Psoas muscle (tissue), 8 donors: ENCODE measurements around the gene PLCD4. TPM values are rescaled to one million over a fixed set of nuclear protein-coding genes. Genes with fewer than 3 reads are reported as not detected.

ENCODE experiments used
- ATAC-seq, 4 donors: fragments of 200-7000 bp; cut with Tn5 transposase; one replicate each; pipeline ENCODE4 v1.9.1; 2020; ENCODE audit warnings: moderate library complexity in 3 of 4, mild to moderate bottlenecking in 2 of 4
- DNase-seq, 2 donors: peaks; one replicate each; pipeline ENCODE4 v3.0.0-alpha.2; 2020
- H3K27ac ChIP-seq: fragments of 200-600 bp; one replicate; pipeline ENCODE4 v1.8.0; 2022
- H3K27me3 ChIP-seq, 3 donors: fragments of 200-600 bp in 1 of 3; one replicate each; pipeline versions ENCODE4 v1.6.1 to v1.8.0; 2013 to 2022; ENCODE audit warnings: low read length in 2 of 3, mild to moderate bottlenecking in 2 of 3, moderate library complexity in 1 of 3; ENCODE audit not compliant: insufficient read depth in 3 of 3
- H3K36me3 ChIP-seq, 2 donors: fragments of 200-600 bp in 1 of 2; one replicate each; pipeline versions ENCODE4 v1.6.1 to v1.8.0; 2013 to 2022; ENCODE audit warnings: low read depth in 1 of 2, mild to moderate bottlenecking in 1 of 2, moderate library complexity in 1 of 2; ENCODE audit not compliant: insufficient read depth in 1 of 2
- H3K4me1 ChIP-seq: fragments of 200-600 bp; one replicate; pipeline ENCODE4 v1.8.0; 2022
- H3K4me3 ChIP-seq: fragments of 200-600 bp; one replicate; pipeline ENCODE4 v1.8.0; 2022; ENCODE audit warnings: mild to moderate bottlenecking
- H3K9me3 ChIP-seq: fragments of 200-600 bp; one replicate; pipeline ENCODE4 v1.8.0; 2022
- WGBS, 3 donors: extraction: QIAGEN DNeasy Blood & Tissue Kit; methylation state at CpG; one replicate each; pipeline versions ENCODE4 v1.1.6 to v1.1.7; 2013; 5-methylcytosine and 5-hydroxymethylcytosine counted together
- intact Hi-C, 2 donors: fragments of 100-400 bp; cut with DNase I; formaldehyde crosslinking; loops; one replicate each; pipeline versions ENCODE4 v1.11.0 to v1.14.2; 2022
- polyA plus RNA-seq, 3 donors: library from polyadenylated mRNA; stranded (reverse); fragments of 200-250 nt; gene quantifications; one replicate each; pipeline ENCODE4 v1.2.3, GENCODE V29; 2013
- total RNA-seq, 4 donors: library from RNA; stranded (reverse); fragmentation: NEBNext Ultra II Directional in 2 of 4; extraction: Animal tissue kit (Norgen Biotek cat#: 25700) in 2 of 4; gene quantifications; one replicate each; pipeline versions ENCODE4 v1.2.1 to v1.2.4, GENCODE V29; 2021 to 2023
- TF ChIP-seq, protein P1 (sequence below): fragments of 200-600 bp; IDR thresholded peaks from one replicate; pipeline ENCODE4 v1.8.0; 2022; ENCODE audit warnings: antibody characterized with exemption
- donor health status: healthy with polysubstance abuse.
- donor health status: DM: no; HTN: no; CAD: no; lungs with moderate emphysema.
- donor health status: Bipolar disorder and iron deficiency.
- donor health status: healthy.
- donor health status: DM: yes; HTN: yes; CAD: no.
- donor health status: DM: no; HTN: no; CAD: no.
- donor health status: DM: no; HTN: no; CAD: no.
- donor health status: DM: yes; HTN: yes; CAD: no.

The PLCD4 gene
- total and polyA plus RNA-seq, 7 donors = 1.4 to 85.2 (median 38.0) TPM

DNA sequence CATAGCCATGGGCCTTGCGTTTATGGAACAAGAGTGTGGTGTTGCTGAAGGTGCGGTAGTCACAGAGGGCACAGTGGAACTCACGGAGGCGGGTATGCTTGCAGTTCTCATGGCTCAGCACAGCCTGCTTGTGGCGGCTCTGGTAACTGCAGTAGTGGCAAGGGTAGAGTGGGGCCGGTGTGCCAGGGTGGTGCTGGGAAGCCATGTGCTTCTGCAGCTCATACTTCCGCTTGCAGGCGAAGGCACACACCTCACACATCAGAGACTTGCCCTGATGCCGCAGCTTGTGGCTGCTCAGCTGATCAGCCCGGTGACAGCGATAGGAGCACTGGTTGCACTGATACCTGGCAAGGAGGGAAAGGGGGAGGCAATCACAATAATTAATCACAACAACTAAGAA lies 37.0 kb downstream of the PLCD4 start:
- H3K27me3 ChIP-seq = no peaks in the 10 kb centered on the region
- H3K9me3 ChIP-seq = no peaks in the 10 kb centered on the region
- no peak overlapping the region for H3K27ac ChIP-seq
- no peak overlapping the region for H3K4me3 ChIP-seq
- DNase-seq = no peak
- peaks cover 7 to 97% of the 10 kb centered on the region in 2 donors for H3K36me3 ChIP-seq
- no peak for ATAC-seq
- intact Hi-C loops = no loop called here
- H3K4me1 ChIP-seq = peaks cover 4% of the 10 kb centered on the region
- 88 to 97% (median 90%) methylated on average over 11 of the region's 11 CpGs for WGBS, 3 donors
- TF ChIP-seq, protein P1, sequence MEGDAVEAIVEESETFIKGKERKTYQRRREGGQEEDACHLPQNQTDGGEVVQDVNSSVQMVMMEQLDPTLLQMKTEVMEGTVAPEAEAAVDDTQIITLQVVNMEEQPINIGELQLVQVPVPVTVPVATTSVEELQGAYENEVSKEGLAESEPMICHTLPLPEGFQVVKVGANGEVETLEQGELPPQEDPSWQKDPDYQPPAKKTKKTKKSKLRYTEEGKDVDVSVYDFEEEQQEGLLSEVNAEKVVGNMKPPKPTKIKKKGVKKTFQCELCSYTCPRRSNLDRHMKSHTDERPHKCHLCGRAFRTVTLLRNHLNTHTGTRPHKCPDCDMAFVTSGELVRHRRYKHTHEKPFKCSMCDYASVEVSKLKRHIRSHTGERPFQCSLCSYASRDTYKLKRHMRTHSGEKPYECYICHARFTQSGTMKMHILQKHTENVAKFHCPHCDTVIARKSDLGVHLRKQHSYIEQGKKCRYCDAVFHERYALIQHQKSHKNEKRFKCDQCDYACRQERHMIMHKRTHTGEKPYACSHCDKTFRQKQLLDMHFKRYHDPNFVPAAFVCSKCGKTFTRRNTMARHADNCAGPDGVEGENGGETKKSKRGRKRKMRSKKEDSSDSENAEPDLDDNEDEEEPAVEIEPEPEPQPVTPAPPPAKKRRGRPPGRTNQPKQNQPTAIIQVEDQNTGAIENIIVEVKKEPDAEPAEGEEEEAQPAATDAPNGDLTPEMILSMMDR = no peak

- Histone ChIP-seq H3K9me3 (no peaks in the 10 kb centered on the region), H3K4me1 (peaks cover 4% of the 10 kb centered on the region), H3K36me3 (peaks cover 7 to 97% of the 10 kb centered on the region in 2 donors), H3K27me3 (no peaks in the 10 kb centered on the region), H3K27ac (no peak overlapping the region), H3K4me3 (no peak overlapping the region)
- TF ChIP-seq, protein P1 = no peak
- WGBS, 3 donors = 77 to 83% (median 82%) methylated on average over 1 of the region's 1 CpG
- DNase-seq = no peak
- intact Hi-C loops = no loop called here
- no peak for ATAC-seq
Observed at GRCh38 chr2:218645126-218645525, 37.4 kb downstream of the PLCD4 start.

GRCh38 chr2:218648088-218648786 lies 40.5 kb downstream of the PLCD4 start:
- no peak overlapping the region for H3K4me3 ChIP-seq
- DNase-seq (peak in 1 of 2 donors; percentile 47), ATAC-seq (peak; percentile 72 to 86 (median 77))
- TF ChIP-seq, protein P1 = peak; percentile 83
- H3K27ac ChIP-seq = no peak overlapping the region
- intact Hi-C loops = no loop called here
- no peaks in the 10 kb centered on the region for H3K9me3 ChIP-seq
- H3K4me1 ChIP-seq = peaks cover 4% of the 10 kb centered on the region
- H3K36me3 ChIP-seq = peaks cover 12 to 99% of the 10 kb centered on the region in 2 donors
- H3K27me3 ChIP-seq = no peaks in the 10 kb centered on the region
- 64 to 74% (median 65%) methylated on average over 9 of the region's 9 CpGs for WGBS, 3 donors

- ATAC-seq (peak in 2 of 4 donors; percentile 19 to 24), DNase-seq (no peak)
- intact Hi-C loops = no loop called here
- no peak overlapping the region for H3K4me3 ChIP-seq
- WGBS, 3 donors = 86 to 91% (median 90%) methylated on average over 9 to 11 of the region's 11 CpGs
- no peak overlapping the region for H3K27ac ChIP-seq
- H3K36me3 ChIP-seq = peaks cover 12 to 99% of the 10 kb centered on the region in 2 donors
- TF ChIP-seq, protein P1 = no peak
- no peaks in the 10 kb centered on the region for H3K27me3 ChIP-seq
- no peaks in the 10 kb centered on the region for H3K9me3 ChIP-seq
- H3K4me1 ChIP-seq = peaks cover 4% of the 10 kb centered on the region
Observed at GRCh38 chr2:218648787-218649100, 41.0 kb downstream of the PLCD4 start.

DNA sequence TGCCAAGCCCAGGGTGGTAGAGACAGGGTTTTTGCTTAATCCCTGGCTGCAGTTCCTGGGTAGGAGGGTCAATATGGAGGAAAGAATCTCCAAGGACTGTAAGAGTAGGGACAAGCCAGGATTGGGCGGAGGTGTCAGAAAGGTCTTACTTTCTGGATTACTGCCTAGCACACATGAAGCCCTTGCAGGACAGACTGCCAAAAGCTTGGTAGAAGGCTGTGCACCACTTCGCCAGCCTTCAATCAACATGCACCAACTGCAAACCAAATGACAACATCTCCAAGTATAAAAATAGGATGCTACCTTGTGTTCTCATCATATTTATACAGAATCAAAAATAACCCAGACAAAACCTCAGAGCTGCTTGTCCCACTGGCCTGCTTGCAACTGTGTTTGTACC lies 48.1 kb downstream of the PLCD4 start:
- peak overlapping the region; percentile 44 for H3K4me3 ChIP-seq
- H3K9me3 ChIP-seq = no peaks in the 10 kb centered on the region
- 31 to 50% (median 41%) methylated on average over 2 of the region's 2 CpGs for WGBS, 3 donors
- peak; percentile 57 to 86 for DNase-seq
- TF ChIP-seq, protein P1 = no peak
- H3K27me3 ChIP-seq = no peaks in the 10 kb centered on the region
- peak; percentile 84 to 90 (median 86) for ATAC-seq
- H3K4me1 ChIP-seq = peaks cover 50% of the 10 kb centered on the region
- peak overlapping the region; percentile 93 for H3K27ac ChIP-seq
- peaks cover 5 to 73% of the 10 kb centered on the region in 2 donors for H3K36me3 ChIP-seq
- intact Hi-C loops = loop anchor here in 1 of 2 donors (5.0 kb wide), 3 partner anchors 48 to 248 kb away; partner anchors contain the start of gene PLCD4
